ENCODE results near the gene PBXIP1.
A peak's percentile ranks its signal among the peaks of the same experiment; 100 is the strongest.

PBXIP1 gene

DNA sequence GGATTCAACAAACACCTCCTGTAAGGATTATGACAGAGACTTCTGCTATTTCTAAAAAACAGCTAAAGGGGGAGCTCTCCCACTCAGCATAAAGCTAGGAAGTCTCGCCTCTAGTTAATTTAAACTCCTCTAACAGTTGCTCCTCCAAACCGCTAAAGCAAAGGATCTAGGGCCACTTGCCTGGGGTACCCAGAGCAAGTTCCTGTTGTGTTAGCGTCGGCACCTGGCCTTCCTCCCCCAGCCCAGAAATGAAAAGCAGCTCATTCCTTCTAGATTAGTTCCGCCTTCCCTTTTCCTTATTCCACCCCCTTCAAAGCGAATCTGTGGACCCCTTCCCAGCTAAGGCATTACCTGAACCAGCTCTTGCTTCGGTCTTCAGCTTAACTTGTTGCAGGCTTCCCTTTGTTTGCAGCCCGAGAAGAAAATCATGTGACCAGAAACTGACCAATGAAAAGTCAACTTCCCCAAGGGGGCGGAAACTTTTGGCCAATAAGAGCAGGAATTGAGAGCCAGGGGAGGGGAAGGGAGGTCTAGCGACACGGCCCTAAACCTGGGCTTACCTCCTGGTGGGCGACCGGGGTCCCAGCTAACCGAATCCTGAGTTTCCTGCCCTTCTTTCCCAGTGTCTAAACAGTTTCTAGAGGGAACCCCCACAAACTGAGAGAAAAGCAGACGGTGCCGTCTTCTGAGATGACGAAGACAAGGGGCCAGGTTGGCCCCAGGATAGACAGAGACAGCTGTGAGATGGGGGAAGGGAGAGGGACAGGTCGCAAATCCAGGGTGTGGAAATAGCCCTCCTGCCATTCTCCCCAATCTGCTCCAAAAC, at the start of gene PBXIP1:
TSS of gene PBXIP1 (minus strand) at position 382 of the 826 bp plus-strand sequence. CDS start 2,378 bp downstream, outside the sequence.
- peak within 1 kb of the TSS; percentile 91 for H3K4me3 Mint-ChIP-seq
- H3K4me1 Mint-ChIP-seq (ENCODE audit: low read depth), result peaks cover 81% of the 10 kb centered on the region
- H3K36me3 Mint-ChIP-seq (ENCODE audit: low read depth), result peaks cover 4% of the 10 kb centered on the region
- H3K27ac Mint-ChIP-seq, result peak within 1 kb of the TSS; percentile 95
- no peaks in the 10 kb centered on the region for H3K9me3 Mint-ChIP-seq
- no peaks in the 10 kb centered on the region for H3K27me3 Mint-ChIP-seq

DNA sequence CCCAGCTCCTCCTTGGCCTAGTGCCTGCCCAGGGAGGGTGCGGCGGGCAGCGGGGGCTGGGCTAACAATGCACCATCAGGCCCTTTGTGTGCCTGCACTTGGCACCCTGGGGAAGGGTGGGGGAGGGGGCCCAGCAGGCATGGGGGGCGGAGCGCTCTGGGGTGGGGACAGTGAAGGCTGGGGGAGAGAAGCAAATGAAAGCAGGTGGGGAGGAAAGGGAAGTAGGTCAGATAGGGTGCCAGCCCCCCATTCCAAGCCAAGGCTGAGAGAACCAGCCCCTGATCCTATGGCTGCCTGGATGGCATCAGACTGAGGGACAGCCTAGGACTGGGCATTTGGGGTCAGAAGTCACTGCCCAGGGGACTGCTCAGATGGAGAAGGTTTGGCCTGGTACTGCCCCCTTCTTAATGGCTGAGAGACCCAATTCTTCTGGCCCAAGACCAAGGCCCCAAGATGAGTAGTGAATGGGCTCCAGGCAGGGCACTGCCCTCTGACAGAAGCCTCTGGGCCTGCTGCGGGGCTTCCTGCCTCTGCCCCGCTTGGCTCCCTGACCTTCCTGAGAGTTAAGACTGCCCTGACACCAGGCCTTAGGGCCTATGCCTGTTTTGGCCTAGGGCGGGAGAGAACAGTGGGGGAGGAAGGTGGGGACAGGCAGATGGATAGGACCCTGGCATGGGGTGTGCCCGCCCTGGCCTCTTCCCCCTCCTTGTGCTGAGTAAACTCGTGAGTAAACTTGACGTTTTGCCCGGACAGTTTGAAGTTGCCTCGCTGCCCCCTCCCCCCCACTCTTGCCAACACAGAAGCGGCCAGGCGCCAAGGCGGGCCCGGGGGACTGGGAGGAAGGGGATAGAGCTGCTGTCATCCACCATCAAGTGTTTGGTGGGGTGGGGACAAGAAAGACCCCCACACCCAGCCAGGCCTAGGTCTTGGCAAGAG, 49.4 kb upstream of the PBXIP1 start:
- Mint-ChIP-seq H3K27me3 (no peaks in the 10 kb centered on the region), H3K36me3 (ENCODE audit: low read depth) (no peaks in the 10 kb centered on the region)

DNA sequence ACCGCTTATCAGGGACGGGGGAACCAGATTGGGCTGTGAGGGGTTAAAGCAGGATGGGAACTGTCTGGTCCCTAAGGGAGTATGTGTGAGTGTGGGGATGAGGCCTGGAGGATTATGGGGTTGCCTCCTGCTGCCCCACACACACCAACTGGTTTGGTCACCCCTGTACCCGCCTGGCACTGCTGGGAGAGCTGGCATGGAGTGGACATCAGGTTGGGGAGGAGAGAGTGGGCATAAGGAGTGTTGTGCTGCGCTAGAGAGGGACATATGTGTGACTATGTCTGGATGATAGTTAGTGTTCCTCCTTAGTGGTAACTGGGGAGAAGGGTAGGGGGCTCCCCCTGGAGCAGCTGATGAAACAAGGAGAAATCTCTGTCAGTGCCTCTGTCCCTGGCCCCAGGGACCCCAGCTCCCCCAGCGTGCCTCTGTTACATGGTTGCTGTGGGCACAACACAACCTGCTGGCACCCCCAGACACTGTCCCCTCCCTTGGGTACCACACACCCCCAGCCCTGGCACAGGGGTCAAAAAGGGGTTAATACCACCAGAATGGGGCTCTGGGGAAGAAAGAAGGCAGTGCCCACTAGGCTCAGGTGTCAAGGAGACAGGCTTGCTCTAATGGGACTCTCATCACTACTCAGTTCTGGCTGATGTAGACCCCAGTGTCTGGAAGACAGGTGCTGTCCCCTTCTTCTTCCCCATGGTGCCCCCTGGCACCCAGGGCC, 48.6 kb upstream of the PBXIP1 start:
- H3K9me3 Mint-ChIP-seq, result no peaks in the 10 kb centered on the region
- H3K4me1 Mint-ChIP-seq (ENCODE audit: low read depth), result peaks cover 57% of the 10 kb centered on the region
- H3K4me3 Mint-ChIP-seq, result peak overlapping the region; percentile 92
- peak overlapping the region; percentile 89 for H3K27ac Mint-ChIP-seq
- no peaks in the 10 kb centered on the region for H3K27me3 Mint-ChIP-seq
- H3K36me3 Mint-ChIP-seq (ENCODE audit: low read depth), result no peaks in the 10 kb centered on the region

More for the DNA sequence above, 49.4 kb upstream of the PBXIP1 start:
- H3K4me1 Mint-ChIP-seq (ENCODE audit: low read depth), result peaks cover 57% of the 10 kb centered on the region
- H3K27ac Mint-ChIP-seq, result peak overlapping the region; percentile 97
- no peak overlapping the region for H3K4me3 Mint-ChIP-seq
- no peaks in the 10 kb centered on the region for H3K9me3 Mint-ChIP-seq

DNA sequence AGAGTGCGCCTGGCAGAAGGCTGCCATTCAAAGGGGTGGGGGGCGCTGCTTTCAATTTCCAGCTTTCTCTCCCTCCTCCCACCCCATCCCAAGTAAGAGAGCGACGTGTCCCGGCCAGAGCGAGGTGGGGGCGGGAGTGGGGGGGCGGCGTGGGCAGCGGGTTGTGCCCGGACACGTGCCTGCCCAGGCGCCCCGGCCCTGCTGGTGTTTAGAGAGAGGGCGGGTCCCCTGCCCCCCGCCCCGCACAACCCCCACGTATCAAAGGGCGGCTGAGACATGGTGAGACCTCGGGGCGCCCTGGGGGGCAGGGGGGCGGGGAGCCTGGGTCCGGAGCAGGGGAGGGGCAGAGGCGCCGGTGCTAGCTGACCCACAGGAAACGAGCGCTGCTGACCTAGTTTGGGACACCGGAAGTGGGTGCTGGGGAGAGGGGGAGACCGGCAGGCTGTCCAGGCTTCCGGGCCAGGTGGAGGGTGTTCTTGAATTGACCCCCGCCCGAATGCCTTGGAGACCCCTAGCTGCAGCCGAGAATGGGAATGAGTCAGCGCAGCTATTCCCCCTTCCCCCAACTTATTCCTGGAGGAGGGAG, 48.0 kb upstream of the PBXIP1 start:
- H3K4me3 Mint-ChIP-seq, result peak overlapping the region; percentile 92
- H3K36me3 Mint-ChIP-seq (ENCODE audit: low read depth), result no peaks in the 10 kb centered on the region
- H3K9me3 Mint-ChIP-seq, result no peaks in the 10 kb centered on the region
- H3K27me3 Mint-ChIP-seq, result no peaks in the 10 kb centered on the region
- peak overlapping the region; percentile 94 for H3K27ac Mint-ChIP-seq
- H3K4me1 Mint-ChIP-seq (ENCODE audit: low read depth), result peaks cover 54% of the 10 kb centered on the region

DNA sequence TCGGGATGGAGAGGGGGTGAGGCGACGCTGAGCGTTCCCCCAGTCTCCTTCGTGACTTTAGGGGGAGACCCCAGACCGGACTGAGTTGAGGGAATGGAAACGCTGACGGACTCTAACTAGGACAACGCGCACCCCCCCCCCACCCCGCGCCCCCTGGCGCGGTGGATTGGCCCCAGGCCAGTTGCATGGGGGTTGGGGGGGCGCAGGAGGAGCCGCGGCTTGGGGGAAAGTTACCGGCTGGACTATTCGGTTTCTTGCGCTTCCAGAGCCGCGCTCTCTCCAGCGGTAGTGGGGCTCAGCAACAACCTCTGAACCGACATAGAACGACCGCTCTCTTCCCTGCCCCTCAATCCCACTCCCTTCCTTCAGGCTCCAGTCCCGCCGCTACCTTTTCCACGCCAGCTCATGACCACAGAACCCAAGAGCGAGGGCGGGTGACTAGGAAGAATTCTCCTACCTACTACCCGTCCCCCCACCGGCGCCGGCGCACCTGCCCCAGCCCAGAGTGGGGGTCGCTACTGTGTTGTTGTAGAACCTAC, 47.4 kb upstream of the PBXIP1 start:
- H3K4me3 Mint-ChIP-seq, result peak overlapping the region; percentile 92
- H3K27ac Mint-ChIP-seq, result peak overlapping the region; percentile 94
- H3K4me1 Mint-ChIP-seq (ENCODE audit: low read depth), result peaks cover 57% of the 10 kb centered on the region
- no peaks in the 10 kb centered on the region for H3K27me3 Mint-ChIP-seq
- H3K9me3 Mint-ChIP-seq, result no peaks in the 10 kb centered on the region
- H3K36me3 Mint-ChIP-seq (ENCODE audit: low read depth), result no peaks in the 10 kb centered on the region

DNA sequence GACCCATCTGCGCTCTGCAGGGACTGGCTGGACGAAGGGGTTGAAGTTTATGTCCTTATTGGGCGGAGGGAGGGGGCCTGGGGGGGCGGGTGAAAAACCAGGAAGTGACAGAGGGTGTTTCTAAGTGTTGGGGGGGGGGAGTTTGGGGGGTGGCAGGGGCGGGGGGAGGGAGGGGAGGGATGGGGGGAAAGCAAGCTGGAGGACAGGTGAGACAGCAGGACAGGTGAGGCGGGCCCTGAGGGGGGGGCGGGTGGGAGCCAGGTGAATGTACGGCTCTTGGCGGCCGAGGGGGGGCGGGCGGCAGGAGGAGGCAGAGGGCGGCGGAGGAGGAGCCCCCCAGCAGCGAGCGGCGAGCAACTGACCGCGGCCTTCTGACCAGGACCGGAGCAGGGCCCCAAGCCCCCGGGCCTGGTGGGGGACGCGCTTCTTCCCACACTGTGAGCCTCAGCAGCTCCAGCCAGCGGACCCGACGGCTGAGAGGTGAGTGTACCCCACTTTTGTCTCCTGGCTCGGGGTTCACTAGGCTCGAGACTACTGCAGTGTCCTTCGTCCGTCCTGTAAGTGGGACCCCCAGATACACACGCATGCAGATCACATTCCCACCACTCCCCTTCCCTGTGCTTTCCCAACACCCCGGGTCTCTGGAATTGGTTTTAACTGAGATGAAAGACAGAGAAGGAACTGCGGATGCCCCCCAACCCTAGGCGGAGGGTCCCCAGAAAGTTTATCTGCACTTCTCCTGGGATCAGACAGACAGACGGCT, 46.7 kb upstream of the PBXIP1 start, which contains the start of gene ZBTB7B:
TSS of gene ZBTB7B (plus strand) at position 339 of the 763 bp plus-strand sequence. CDS start 11,859 bp downstream, outside the sequence.
- Mint-ChIP-seq H3K27ac (peak within 1 kb of the TSS; percentile 94), H3K4me3 (peak within 1 kb of the TSS; percentile 92), H3K9me3 (no peaks in the 10 kb centered on the region), H3K4me1 (ENCODE audit: low read depth) (peaks cover 64% of the 10 kb centered on the region), H3K36me3 (ENCODE audit: low read depth) (no peaks in the 10 kb centered on the region), H3K27me3 (no peaks in the 10 kb centered on the region)

GRCh38 chr1:155001675-155002463, 46.0 kb upstream of the PBXIP1 start:
- Mint-ChIP-seq H3K36me3 (ENCODE audit: low read depth) (no peaks in the 10 kb centered on the region), H3K27ac (peak overlapping the region; percentile 90), H3K4me1 (ENCODE audit: low read depth) (peaks cover 63% of the 10 kb centered on the region), H3K4me3 (peak overlapping the region; percentile 81), H3K9me3 (no peaks in the 10 kb centered on the region), H3K27me3 (no peaks in the 10 kb centered on the region)

- H3K36me3 Mint-ChIP-seq (ENCODE audit: low read depth), result no peaks in the 10 kb centered on the region
- H3K9me3 Mint-ChIP-seq, result no peaks in the 10 kb centered on the region
- H3K4me3 Mint-ChIP-seq, result peak overlapping the region; percentile 81
- peaks cover under 1% of the 10 kb centered on the region for H3K27me3 Mint-ChIP-seq
- peak overlapping the region; percentile 90 for H3K27ac Mint-ChIP-seq
- peaks cover 58% of the 10 kb centered on the region for H3K4me1 Mint-ChIP-seq (ENCODE audit: low read depth)
Observed at GRCh38 chr1:155001425-155001674, 45.5 kb upstream of the PBXIP1 start.

GRCh38 chr1:155000726-155001424, 45.0 kb upstream of the PBXIP1 start:
- H3K9me3 Mint-ChIP-seq, result no peaks in the 10 kb centered on the region
- H3K4me3 Mint-ChIP-seq, result peak overlapping the region; percentile 81
- H3K27me3 Mint-ChIP-seq, result peaks cover 5% of the 10 kb centered on the region
- H3K4me1 Mint-ChIP-seq (ENCODE audit: low read depth), result peaks cover 53% of the 10 kb centered on the region
- H3K36me3 Mint-ChIP-seq (ENCODE audit: low read depth), result no peaks in the 10 kb centered on the region
- peak overlapping the region; percentile 93 for H3K27ac Mint-ChIP-seq

DNA sequence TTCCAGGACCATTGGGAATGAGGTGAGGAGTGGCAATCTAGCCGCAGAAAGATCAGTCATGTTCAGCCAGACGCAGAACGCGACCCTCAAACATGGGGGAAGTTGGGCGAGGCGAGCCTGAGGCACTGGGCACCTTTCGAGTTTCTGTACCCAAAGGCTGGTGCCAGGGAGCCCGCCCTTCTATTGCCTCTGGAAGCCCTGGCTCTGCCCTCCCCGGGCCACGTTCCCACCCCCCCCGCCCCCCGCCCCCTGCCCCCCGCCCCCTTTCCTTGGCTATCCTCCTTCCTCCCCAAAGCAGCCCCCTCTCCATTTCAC, 44.5 kb upstream of the PBXIP1 start:
- Mint-ChIP-seq H3K36me3 (ENCODE audit: low read depth) (no peaks in the 10 kb centered on the region), H3K9me3 (no peaks in the 10 kb centered on the region), H3K4me1 (ENCODE audit: low read depth) (peaks cover 48% of the 10 kb centered on the region), H3K27me3 (peaks cover 7% of the 10 kb centered on the region), H3K4me3 (peak overlapping the region; percentile 81), H3K27ac (peak overlapping the region; percentile 93)

DNA sequence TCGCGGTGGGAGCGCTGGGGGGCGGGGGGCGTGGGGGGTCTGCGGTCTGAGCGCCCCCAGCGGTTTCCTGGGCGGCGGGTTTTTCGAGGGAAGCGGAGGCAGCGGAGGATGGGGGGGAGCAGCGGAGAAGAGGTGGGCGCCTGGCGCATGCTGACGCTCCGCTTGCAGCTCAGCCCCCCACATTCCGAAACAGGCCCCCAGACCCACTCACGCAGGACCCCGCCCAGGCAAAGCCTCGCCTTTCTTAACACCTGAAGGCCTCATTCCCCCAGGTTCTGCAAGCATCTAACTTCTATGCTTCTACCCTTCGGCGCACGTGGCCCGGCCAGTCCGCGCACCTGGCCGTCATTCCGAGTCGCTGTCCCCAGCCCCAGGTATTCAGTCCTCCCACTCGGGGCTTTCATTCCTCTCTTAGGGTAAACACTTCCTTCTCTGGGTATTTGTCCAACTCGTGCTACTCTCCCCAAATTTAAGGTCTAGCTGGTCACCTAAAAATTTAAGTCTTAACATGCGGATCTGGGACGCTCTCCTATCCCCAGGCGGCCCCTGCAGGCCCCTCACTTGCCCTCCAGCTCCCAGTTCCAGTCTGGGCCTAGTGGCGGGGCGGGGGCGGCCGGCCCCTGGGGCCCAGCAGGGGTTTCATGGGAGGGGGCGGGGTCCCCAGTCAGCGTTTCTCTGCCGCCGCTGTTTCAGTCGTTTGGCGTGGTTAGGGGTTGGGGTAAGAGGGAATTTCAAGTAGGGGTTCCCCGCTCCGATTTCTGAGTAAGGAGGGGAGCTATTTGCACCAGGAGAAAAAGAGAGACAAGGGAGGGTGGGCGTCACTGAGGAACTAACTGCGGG, 43.9 kb upstream of the PBXIP1 start:
- Mint-ChIP-seq H3K36me3 (ENCODE audit: low read depth) (no peaks in the 10 kb centered on the region), H3K4me1 (ENCODE audit: low read depth) (peaks cover 43% of the 10 kb centered on the region)

More for the DNA sequence above, 43.9 kb upstream of the PBXIP1 start:
- Mint-ChIP-seq H3K27me3 (peaks cover 7% of the 10 kb centered on the region), H3K27ac (peak overlapping the region; percentile 93), H3K9me3 (no peaks in the 10 kb centered on the region), H3K4me3 (peak overlapping the region; percentile 81)
